GM12801 (cell line): ENCODE data around the gene PARD3B.

Source experiments
- CTCF ChIP-seq: IDR thresholded peaks from one replicate; pipeline ENCODE4 v1.5.1; 2011; ENCODE audit warnings: control low read depth; ENCODE audit not compliant: insufficient read length; ENCODE audit errors: extremely low read depth

PARD3B gene

GRCh38 chr2:204743393-204743960 is 198.2 kb downstream of the PARD3B start:
- no peak for TF ChIP-seq CTCF

- no peak for TF ChIP-seq CTCF
Observed at GRCh38 chr2:204744506-204744905, 199.2 kb downstream of the PARD3B start.

GRCh38 chr2:204748286-204748685 is 203.0 kb downstream of the PARD3B start:
- TF ChIP-seq CTCF, result no peak

- TF ChIP-seq CTCF, result no peak
Observed at GRCh38 chr2:204749319-204749718, 204.0 kb downstream of the PARD3B start.

- no peak for TF ChIP-seq CTCF
Observed at GRCh38 chr2:204750389-204750788, 205.1 kb downstream of the PARD3B start.

GRCh38 chr2:204751472-204751871 is 206.2 kb downstream of the PARD3B start:
- TF ChIP-seq CTCF, result no peak

DNA sequence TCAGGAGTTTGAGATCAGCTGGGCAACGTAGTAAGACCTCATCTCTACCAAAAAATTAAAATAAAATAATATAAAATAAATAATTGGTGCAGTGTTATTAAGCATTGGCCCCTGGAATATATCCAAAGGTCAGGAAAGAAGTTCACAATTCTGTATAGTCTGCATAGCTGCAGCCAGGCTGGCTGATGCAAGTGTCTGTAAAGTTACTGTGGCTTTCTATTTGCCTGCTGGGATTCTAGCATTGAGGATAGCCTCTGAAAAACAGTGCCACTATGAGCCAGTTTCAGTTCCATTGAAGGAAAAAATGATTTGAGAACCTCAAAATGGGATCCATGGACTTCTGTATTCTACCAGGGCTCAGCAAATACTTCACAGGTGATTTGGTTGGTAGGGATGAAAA is 208.6 kb downstream of the PARD3B start:
- TF ChIP-seq CTCF, result no peak

- TF ChIP-seq CTCF, result no peak
Observed at GRCh38 chr2:204754898-204755297, 209.6 kb downstream of the PARD3B start.
